Erythroblast (primary cell): ENCODE data around the gene ZSWIM6.

Experiments used
- GATA1 ChIP-seq: IDR thresholded peaks from 2 replicates; pipeline ENCODE4 v1.6.1; 2011; ENCODE audit warnings: low read depth, mild to moderate bottlenecking, control low read depth, low read length, moderate library complexity
- POLR2A ChIP-seq: IDR thresholded peaks from 2 replicates; pipeline ENCODE4 v1.6.1; 2011; ENCODE audit warnings: mild to moderate bottlenecking, low read length

DNA sequence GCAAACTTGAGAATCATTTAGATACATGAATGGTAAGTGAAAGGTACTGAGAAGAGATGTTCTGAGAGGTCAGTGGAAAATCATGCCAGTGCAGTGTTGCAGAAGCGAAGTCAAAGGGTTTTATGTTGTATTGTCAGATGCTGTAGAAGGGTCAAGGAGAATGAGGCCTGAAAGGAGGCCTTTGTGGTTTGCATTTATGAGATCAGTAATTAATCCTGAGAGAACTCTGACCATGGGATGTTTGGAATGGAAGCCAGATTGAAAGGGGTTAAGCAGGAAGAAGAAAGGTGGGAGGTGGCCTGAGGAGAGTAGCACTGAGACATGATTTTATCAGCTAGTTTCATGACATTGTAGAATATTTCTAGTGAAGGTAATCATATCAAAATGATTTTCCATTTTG, 97.8 kb downstream of the ZSWIM6 start:
- TF ChIP-seq POLR2A (no peak), GATA1 (no peak)
